WTC11 (cell line): ENCODE measurements around the gene DGCR2. TPM values are rescaled to one million over a fixed set of nuclear protein-coding genes. Genes with fewer than 3 reads are reported as not detected.

Experiments used
- ATAC-seq: fragments of 200-7000 bp; cut with Tn5 transposase; 2 replicates; pipeline ENCODE4 v1.10.0; 2021; ENCODE audit warnings: mild to moderate bottlenecking, moderate library complexity
- CTCF ChIA-PET: fragments of 300-600 bp; sonication (Branson Sonifier 250); formaldehyde crosslinking; loops from one replicate; lab custom pipeline; 2021; ENCODE audit warnings: antibody characterized with exemption; lab: Charles Lee
- POLR2A ChIA-PET: fragments of 350-600 bp; sonication (Branson Sonifier 250); formaldehyde crosslinking; loops from one replicate; lab custom pipeline; 2021; ENCODE audit warnings: antibody characterized with exemption; lab: Charles Lee
- DNase-seq: peaks from one replicate; pipeline ENCODE4 v3.0.0; 2021; ENCODE audit warnings: low spot score
- H3K27ac Mint-ChIP-seq: 2 replicates; pipeline ENCODE4 v1.8.0; 2021; ENCODE audit warnings: mixed read lengths
- H3K27me3 Mint-ChIP-seq: 2 replicates; pipeline ENCODE4 v1.8.0; 2021; ENCODE audit warnings: low read depth, mild to moderate bottlenecking, moderate library complexity, mixed read lengths
- H3K36me3 Mint-ChIP-seq: 2 replicates; pipeline ENCODE4 v1.8.0; 2021; ENCODE audit warnings: mixed read lengths
- H3K4me1 Mint-ChIP-seq: 2 replicates; pipeline ENCODE4 v1.8.0; 2022; ENCODE audit warnings: mixed read lengths
- H3K4me3 Mint-ChIP-seq: 2 replicates; pipeline ENCODE4 v1.8.0; 2021; ENCODE audit warnings: mild to moderate bottlenecking, moderate library complexity, mixed read lengths
- H3K9me3 Mint-ChIP-seq: 2 replicates; pipeline ENCODE4 v1.8.0; 2021; ENCODE audit warnings: mixed read lengths
- ARID4B ChIP-seq: sonication (generic); formaldehyde crosslinking; IDR thresholded peaks from 2 replicates; pipeline ENCODE4 v1.8.0; 2023; ENCODE audit warnings: missing genetic modification reagents, mild to moderate bottlenecking, borderline replicate concordance
- E2F4 ChIP-seq: sonication (generic); formaldehyde crosslinking; IDR thresholded peaks from 2 replicates; pipeline ENCODE4 v1.8.1; 2022; ENCODE audit warnings: low read depth, mild to moderate bottlenecking, moderate library complexity, missing genetic modification reagents, borderline replicate concordance
- ERG ChIP-seq: fragments of 250-450 bp; sonication (Bioruptor Pico); IDR thresholded peaks from 2 replicates; pipeline ENCODE4 v1.8.0; 2021; ENCODE audit warnings: mild to moderate bottlenecking
- FOXP1 ChIP-seq: sonication (generic); formaldehyde crosslinking; IDR thresholded peaks from 2 replicates; pipeline ENCODE4 v1.8.0; 2022; ENCODE audit warnings: missing genetic modification reagents, mild to moderate bottlenecking, moderate library complexity, borderline replicate concordance
- JUN ChIP-seq: sonication (generic); formaldehyde crosslinking; IDR thresholded peaks from 2 replicates; pipeline ENCODE4 v1.8.0; 2023; ENCODE audit warnings: mild to moderate bottlenecking, missing genetic modification reagents
- MLX ChIP-seq: sonication (generic); formaldehyde crosslinking; IDR thresholded peaks from 2 replicates; pipeline ENCODE4 v1.8.1; 2023; ENCODE audit warnings: mild to moderate bottlenecking, missing genetic modification reagents, moderate library complexity
- NFE2L1 ChIP-seq: sonication (generic); formaldehyde crosslinking; IDR thresholded peaks from 2 replicates; pipeline ENCODE4 v1.8.1; 2023; ENCODE audit warnings: missing genetic modification reagents
- TCF7 ChIP-seq: sonication (generic); formaldehyde crosslinking; IDR thresholded peaks from 2 replicates; pipeline ENCODE4 v1.8.0; 2022; ENCODE audit warnings: mild to moderate bottlenecking, low read depth, missing genetic modification reagents, moderate library complexity
- ZNF512 ChIP-seq: sonication (generic); formaldehyde crosslinking; IDR thresholded peaks from 2 replicates; pipeline ENCODE4 v1.8.1; 2022; ENCODE audit warnings: missing genetic modification reagents, borderline replicate concordance
- ZSCAN18 ChIP-seq: fragments of 250-450 bp; sonication (Bioruptor Pico); IDR thresholded peaks from 2 replicates; pipeline ENCODE4 v2.1.2; 2022; ENCODE audit warnings: mild to moderate bottlenecking, moderate library complexity
- total RNA-seq: library from RNA; stranded (reverse); gene quantifications from 3 replicates; pipeline ENCODE4 v1.2.3, GENCODE V29; 2021
- TF ChIP-seq, protein P1 (sequence below): sonication (generic); formaldehyde crosslinking; IDR thresholded peaks from 2 replicates; pipeline ENCODE4 v1.8.0; 2022; ENCODE audit warnings: mild to moderate bottlenecking, missing genetic modification reagents

DGCR2 gene
- total RNA-seq, 1 experiment from 2014 or later = 64.2 TPM

GRCh38 chr22:19113429-19113828, 8.8 kb downstream of the DGCR2 start (continued):
- TF ChIP-seq MLX (no peak), NFE2L1 (CRISPR knock-in tag) (no peak), E2F4 (CRISPR knock-in tag) (no peak)

DNA sequence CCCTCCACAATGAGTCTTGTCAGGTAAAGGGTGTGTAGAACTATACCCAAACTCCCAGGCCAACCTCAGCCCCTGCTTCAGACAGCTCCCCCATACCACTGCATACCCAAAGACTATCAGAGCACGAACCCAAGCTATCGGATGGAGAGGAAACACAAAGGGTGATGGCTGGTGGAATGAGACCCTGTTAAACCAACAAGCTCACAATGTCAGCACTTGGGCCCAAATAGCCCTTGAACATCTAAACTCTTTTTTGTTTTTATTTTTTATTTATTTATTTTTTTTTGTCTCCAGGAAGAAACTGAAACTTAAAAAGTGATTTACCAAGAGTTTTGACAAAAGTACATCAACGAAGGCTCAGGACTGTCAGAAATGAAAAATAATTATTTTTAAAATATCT, 10.6 kb downstream of the DGCR2 start:
- CTCF ChIA-PET = interaction anchor here (0.9 to 2.5 kb wide), 6 partner anchors 11 to 66 kb away, joined by 3 to 17 read pairs (median 7); partner anchors contain the start of genes DGCR2 and ESS2

More for the DNA sequence above, 10.6 kb downstream of the DGCR2 start:
- TF ChIP-seq ARID4B (CRISPR knock-in tag) (no peak), TCF7 (CRISPR knock-in tag) (no peak), JUN (CRISPR knock-in tag) (no peak), ZNF512 (no peak), FOXP1 (no peak), ZSCAN18 (CRISPR knock-in tag) (no peak), ERG (no peak)
- TF ChIP-seq, protein P1, sequence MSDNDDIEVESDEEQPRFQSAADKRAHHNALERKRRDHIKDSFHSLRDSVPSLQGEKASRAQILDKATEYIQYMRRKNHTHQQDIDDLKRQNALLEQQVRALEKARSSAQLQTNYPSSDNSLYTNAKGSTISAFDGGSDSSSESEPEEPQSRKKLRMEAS (CRISPR knock-in tag) = no peak; the same call in 1 of the 2 replicates
- ATAC-seq (peak; percentile 31), DNase-seq (no peak)
- H3K27me3 Mint-ChIP-seq = no peaks in the 10 kb centered on the region
- H3K4me1 Mint-ChIP-seq = peaks cover 22% of the 10 kb centered on the region
- peaks cover 3% of the 10 kb centered on the region; the same call in 1 of the 2 replicates for H3K36me3 Mint-ChIP-seq
- peak overlapping the region; percentile 62 for H3K27ac Mint-ChIP-seq
- no peak overlapping the region for H3K4me3 Mint-ChIP-seq
- POLR2A ChIA-PET = no interaction called here
- no peaks in the 10 kb centered on the region for H3K9me3 Mint-ChIP-seq
